ENCODE measurements around the gene PTPN5.
A peak's percentile ranks its signal among the peaks of the same experiment; 100 is the strongest.
"Not testable (repeated sequence)": the region's sequence is repeated elsewhere in the genome, so short reads cannot be mapped to it uniquely, and the experiment has no call there.

PTPN5 gene

GRCh38 chr11:18709414-18709813, 82.2 kb downstream of the PTPN5 start:
- no peak for DNase-seq (ENCODE audit: low read depth in 2 of 2)

DNA sequence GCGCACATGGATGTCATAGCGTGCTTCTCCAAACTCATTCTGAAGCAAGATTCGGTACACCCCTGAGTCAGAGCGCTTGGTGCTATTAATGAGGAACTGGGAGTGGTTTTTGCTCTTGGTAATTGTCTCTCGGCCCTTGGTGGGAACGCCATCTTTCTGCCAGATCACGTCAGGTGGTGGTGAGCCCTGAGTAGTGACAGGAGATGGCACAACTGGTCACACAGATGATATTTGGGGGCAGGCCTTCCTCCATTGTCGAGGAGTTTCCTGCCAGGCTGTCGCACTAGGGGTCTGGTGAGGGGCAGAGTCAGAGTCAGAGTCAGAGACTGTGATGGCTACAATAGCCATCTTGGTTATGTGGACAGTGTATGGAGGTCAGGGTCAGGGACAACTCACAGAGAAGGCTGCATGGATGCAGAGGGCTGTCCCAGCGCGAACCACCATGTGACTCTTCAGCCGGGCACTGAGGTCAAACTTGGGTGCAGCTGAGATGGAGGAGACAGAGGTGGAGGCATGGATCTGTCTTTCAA, 83.7 kb downstream of the PTPN5 start:
- no peak for DNase-seq (ENCODE audit: low read depth in 2 of 2)

DNA sequence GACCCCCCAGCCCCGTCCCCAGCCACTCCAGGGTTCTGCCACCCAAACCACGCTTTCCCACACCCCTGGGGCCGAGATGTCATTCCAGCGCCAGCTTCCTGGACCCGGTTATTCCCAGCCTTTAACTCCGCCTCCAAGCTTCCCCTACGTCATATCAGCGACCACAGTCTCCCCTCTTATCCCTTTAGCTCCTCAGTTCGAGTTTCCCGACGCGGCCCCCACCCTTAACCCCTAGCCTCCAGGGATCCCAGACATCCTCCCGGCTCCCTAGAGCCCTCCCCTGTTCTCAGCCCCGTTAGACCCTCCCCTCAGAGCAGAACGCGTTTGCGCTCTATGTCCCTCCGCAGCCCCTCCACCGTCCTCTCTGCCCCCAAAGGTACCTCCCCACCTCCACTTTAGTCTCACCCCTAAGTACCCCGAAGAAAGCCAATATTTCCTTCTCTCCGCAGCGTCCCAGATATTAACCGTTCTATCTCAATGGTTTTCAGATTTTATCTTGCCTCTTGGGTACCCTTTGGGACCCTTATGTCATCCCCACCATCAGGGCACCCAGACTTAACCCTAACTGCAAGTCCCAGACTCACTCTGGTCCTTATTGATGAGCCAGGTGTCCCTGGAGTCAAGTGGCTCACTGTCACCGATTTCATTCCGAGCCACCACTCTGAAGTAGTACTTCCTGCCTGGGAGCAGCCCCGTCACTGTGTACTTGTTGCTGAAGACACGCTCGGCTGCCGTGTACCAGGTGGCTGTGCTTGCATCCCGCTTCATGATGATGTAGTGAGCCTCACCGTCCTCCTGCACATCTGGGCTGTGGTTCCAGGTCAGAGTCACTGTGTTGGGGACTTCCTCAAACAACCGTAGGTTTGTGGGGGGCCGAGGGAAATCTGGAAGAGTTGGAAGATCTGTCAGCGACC, 85.0 kb downstream of the PTPN5 start:
- no peak for DNase-seq (ENCODE audit: low read depth in 2 of 2)

GRCh38 chr11:18705651-18706281, 85.8 kb downstream of the PTPN5 start:
- DNase-seq (ENCODE audit: low read depth in 2 of 2) = no peak

DNA sequence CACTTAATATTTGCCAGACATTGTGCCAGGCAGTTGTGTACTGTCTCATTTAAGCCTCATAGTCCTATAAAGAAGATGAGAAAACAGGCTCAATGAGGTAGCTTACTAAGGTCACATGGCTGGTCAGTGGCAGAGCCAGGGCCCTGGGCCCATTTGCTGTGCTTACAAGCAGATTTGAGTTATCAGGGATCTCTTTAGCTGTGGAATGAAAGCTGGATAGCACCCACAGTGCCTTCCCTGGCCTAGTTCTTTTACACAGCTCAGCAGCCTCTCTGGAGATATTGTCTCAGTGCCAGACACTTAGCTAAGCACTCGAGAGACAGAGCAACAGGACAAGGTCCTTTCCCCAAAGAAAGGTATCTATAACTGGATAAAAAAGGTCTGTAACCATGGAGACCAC, 86.9 kb downstream of the PTPN5 start:
- no peak for DNase-seq (ENCODE audit: low read depth in 2 of 2)

DNA sequence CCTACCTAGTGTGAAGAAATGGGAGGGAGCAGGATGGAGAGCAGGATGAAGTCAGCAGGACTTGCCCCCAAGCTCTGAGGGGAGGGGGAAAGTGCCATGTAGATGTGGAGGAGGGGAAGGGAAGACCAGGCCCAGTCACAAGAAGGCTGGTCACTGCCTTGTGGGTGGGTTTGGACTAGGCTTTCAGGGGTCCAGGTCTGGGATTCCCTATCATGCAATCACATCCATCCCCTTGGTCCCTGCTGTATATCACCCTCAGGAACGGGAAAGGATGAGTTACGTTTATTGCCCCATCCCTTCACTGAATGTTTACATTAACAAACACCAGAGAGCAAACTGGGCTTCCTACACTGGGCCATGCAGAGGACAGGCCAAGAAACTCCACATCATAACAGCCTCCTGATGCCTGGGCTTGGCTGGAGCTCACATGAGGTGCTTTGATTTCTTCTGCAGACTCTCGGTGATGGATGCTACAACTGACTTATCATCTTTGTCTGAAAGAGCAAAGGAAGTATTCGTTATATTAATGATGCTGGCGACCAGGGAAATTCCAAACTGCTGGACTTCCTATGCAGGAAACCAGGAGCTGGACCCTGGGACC, 87.5 kb downstream of the PTPN5 start:
- no peak for DNase-seq (ENCODE audit: low read depth in 2 of 2)

- no peak for DNase-seq (ENCODE audit: low read depth in 2 of 2)
Measured at GRCh38 chr11:18703001-18703763, 88.4 kb downstream of the PTPN5 start.

DNA sequence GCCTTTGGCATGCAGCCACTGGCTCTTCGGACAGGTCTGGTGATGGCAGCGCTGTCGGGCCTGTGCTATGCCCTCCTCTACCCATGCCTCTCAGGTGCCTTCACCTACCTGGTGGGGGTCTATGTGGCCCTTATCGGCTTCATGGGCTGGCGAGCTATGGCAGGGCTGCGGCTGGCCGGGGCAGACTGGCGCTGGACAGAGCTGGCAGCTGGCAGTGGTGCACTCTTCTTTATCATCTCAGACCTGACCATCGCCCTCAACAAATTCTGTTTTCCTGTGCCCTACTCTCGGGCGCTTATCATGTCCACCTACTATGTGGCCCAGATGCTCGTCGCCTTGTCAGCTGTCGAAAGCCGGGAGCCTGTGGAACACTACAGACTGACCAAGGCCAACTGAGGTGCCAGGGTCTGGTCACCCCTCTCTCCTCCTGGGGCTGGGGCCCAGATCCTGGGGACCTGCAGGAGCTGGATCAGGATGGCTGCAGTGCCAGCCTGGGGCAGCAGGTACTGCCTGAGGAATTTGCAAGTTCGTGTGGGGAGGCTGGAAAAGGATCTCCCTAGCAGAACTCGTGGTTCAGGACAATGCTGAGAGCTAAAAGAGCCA, 89.9 kb downstream of the PTPN5 start:
- DNase-seq (ENCODE audit: low read depth in 2 of 2) = no peak

DNA sequence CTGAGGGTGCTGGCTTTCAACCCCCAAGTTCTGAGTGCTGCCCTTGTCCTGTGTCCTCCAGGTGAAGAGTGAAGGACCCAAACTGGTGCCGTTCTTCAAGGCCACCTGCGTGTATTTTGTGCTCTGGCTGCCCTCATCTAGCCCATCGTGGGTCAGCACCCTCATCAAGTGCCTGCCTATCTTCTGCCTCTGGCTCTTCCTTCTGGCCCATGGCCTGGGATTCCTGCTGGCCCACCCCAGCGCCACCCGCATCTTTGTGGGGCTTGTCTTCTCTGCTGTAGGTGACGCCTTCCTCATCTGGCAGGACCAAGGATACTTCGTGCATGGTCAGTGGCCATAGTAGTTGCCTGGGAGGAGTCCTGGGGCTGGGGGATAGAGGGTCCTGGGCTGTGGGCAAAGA, 90.7 kb downstream of the PTPN5 start:
- no peak for DNase-seq (ENCODE audit: low read depth in 2 of 2)

GRCh38 chr11:18700375-18700774, 91.2 kb downstream of the PTPN5 start:
- DNase-seq (ENCODE audit: low read depth in 2 of 2) = no peak

DNA sequence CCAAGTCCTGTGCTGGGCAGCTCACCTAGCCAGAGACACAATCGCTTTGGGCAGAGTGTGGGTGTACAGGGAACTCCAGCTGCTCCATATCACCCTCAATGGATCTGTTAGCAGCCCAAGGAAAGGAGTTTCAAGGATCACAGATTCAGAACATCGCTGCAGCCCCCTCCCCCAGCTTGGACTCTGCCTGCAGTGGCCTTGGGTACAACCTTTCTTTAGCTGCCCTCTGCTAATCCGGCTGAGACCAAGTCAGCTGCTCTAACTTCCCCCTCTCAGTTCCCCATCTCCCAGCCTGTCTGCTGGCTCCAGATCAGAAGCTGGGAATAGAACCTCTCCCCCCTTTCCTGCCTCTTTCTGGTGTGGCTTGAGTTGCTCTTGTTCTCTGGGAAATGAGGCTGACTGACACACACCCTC, 91.7 kb downstream of the PTPN5 start:
- no peak for DNase-seq (ENCODE audit: low read depth in 2 of 2)

GRCh38 chr11:18699269-18699596, 92.4 kb downstream of the PTPN5 start:
- DNase-seq (ENCODE audit: low read depth in 2 of 2) = no peak

- peak; percentile 75 to 81 for DNase-seq (ENCODE audit: low read depth in 2 of 2)
Measured at GRCh38 chr11:18698341-18699268, 93.0 kb downstream of the PTPN5 start, which contains the start of gene TMEM86A. TSS of gene TMEM86A (plus strand) at chr11:18698779. CDS start at chr11:18698887, 108 bp downstream.

DNA sequence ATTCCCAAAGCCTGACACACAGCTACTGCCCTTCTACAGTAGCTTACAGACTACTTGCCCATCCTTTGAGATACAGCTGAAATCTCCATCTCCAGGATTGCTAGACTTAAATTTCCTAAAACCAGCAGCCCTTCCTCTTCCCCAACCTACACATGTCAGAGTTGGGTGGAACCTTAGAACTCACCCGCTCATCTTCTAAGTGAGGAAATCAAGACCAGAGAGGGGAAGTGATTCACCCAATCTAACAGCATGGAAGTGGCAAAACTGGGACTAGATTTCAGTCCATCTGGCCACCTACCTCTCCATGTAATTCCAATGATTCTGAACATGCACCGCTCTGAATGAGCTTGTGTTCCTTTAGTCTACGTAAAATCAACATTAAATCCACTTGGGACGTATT, 94.0 kb downstream of the PTPN5 start:
- DNase-seq (ENCODE audit: low read depth in 2 of 2) = no peak

GRCh38 chr11:18696638-18697225, 94.9 kb downstream of the PTPN5 start:
- DNase-seq (ENCODE audit: low read depth in 2 of 2) = no peak

GRCh38 chr11:18692941-18693760, 98.4 kb downstream of the PTPN5 start:
- no peak for DNase-seq (ENCODE audit: low read depth in 2 of 2)

DNA sequence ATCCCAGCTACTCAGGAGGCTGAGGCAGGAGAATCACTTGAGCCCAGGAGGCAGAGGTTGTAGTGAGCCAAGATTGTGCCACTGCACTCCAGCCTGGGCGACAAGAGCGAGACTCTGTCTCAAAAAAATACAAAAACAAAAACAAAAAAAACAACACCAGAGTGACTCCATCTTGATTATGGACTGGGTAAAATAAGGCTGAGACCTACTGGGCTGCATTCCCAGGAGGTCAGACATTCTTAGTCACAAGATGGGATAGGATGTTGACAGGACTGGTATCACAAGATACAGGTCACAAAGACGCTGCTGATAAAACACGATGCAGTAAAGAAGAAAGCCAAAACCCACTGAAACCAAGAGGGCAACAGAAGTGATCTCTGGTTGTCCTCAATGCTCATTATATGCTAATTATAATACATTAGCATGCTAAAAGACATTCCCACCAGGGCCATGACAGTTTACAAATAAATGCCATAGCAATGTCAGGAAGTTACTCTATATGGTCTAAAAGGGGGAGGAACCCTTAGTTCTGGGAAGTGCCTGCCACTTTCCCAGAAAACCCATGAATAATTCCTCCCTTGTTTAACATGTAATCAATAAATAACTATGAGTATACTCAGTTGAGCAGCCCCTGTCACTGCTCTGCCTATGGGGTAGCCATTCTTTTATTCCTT, 100.0 kb downstream of the PTPN5 start:
- DNase-seq (ENCODE audit: low read depth in 2 of 2) = not testable (repeated sequence)

GRCh38 chr11:18684267-18684666, 107.3 kb downstream of the PTPN5 start:
- no peak for DNase-seq (ENCODE audit: low read depth in 2 of 2)
